Measurements from ENCODE around the gene IRGQ. TPM values are rescaled to one million over a fixed set of nuclear protein-coding genes. Genes with fewer than 3 reads are reported as not detected.

IRGQ gene
- total RNA-seq, 1 donor from 2014 or later: 26.1 TPM

DNA sequence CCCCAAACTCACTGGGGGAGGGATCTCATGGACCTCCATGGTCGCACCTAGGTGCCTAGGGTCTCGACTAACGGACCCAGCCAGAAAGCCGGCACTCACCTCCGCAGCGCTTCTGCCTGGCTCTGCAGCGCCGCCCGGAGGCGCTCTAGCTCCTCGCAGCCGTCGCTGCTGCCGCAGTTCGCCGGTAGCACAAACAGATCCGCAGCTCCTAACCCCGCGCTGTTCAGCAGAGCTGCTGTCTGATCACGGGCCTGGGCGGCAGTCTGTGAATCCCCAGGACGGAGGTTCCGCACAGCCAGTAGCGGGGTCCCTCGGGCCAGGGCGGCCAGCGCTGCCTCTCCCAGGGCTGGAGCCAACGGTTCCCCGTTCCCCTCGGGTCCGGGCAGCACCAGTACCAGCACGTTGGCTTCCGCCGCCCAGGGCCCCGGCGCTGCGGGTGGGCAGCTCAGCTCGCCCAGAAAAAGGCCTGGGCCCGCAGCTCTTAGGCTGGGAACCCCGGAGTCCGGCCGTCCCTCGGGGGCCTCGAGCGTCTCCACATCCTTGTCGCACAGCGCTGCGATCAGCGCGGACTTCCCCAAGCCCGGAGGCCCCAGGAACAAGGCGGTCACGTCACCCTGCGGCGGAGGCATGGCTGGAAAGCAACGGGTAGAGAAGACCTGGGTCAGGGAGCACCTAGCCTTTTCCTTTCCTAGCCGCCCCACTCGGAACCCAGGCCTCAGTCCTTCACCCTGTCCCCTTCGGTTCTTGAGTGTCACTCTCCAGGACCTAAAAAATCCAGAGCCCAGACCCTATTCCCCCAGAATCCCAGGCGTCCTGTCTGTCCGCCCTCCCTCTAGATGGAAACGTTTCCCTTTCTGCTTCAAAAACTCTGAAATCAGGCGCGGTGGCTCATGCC lies 977 bp downstream of the IRGQ start:
- Histone ChIP-seq H3K4me3 (peak overlapping the region; percentile 82), H3K36me3 (peaks cover 58% of the 10 kb centered on the region), H3K9me3 (replicated peaks) (no peaks in the 10 kb centered on the region), H3K27me3 (ENCODE audit: low read depth) (no peaks in the 10 kb centered on the region), H3K27ac (replicated peaks) (peak overlapping the region; percentile 99), H3K4me1 (peaks cover 47% of the 10 kb centered on the region)
- DNase-seq: no peak
- intact Hi-C loops (cut with micrococcal nuclease): no loop called here
- TF ChIP-seq CTCF (IDR thresholded peaks at IDR 0.05; ENCODE audit: borderline replicate concordance): peak; percentile 52

DNA sequence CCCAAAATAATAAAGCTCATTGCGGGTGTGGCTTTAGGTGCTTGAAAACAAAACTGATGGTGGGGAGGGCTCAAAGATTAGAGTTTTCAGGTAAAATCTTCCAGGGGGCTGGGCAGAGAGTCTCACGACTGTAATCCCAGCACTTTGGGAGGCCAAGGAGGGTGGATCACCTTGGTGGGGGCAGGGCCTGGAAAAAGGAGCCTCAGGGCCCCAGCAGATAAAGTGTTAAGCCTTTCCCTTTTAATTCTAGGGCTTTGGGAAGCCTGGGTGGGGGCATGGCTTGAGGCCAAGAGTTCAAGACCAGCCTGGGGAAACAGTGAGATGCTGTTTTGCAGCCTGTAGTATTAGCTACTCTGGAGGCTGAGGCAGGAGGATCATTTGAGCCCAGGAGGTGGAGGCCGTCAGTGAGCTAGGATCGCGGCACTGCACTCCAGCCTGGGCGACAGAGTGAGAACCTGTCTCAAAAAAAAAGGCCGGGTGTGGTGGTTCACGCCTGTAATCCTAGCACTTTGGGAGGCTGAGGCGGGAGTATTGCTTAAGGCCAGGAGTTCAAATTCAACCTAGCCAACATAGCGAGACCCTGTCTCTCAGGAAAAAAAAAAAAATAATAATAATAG lies 1.7 kb downstream of the IRGQ start:
- intact Hi-C loops (cut with micrococcal nuclease): no loop called here
- Histone ChIP-seq H3K27ac (replicated peaks) (peak overlapping the region; percentile 99), H3K36me3 (peaks cover 55% of the 10 kb centered on the region), H3K27me3 (ENCODE audit: low read depth) (no peaks in the 10 kb centered on the region), H3K4me1 (peaks cover 47% of the 10 kb centered on the region), H3K4me3 (peak overlapping the region; percentile 82), H3K9me3 (replicated peaks) (no peaks in the 10 kb centered on the region)
- no peak for TF ChIP-seq CTCF (IDR thresholded peaks at IDR 0.05; ENCODE audit: borderline replicate concordance)
- DNase-seq: no peak

GRCh38 chr19:43592800-43593350 lies 3.1 kb downstream of the IRGQ start:
- Histone ChIP-seq H3K4me1 (peaks cover 42% of the 10 kb centered on the region), H3K27me3 (ENCODE audit: low read depth) (no peaks in the 10 kb centered on the region), H3K36me3 (peaks cover 54% of the 10 kb centered on the region), H3K4me3 (no peak overlapping the region), H3K9me3 (replicated peaks) (no peaks in the 10 kb centered on the region), H3K27ac (replicated peaks) (no peak overlapping the region)
- intact Hi-C loops (cut with micrococcal nuclease): no loop called here
- no peak for TF ChIP-seq CTCF (IDR thresholded peaks at IDR 0.05; ENCODE audit: borderline replicate concordance)
- no peak for DNase-seq

DNA sequence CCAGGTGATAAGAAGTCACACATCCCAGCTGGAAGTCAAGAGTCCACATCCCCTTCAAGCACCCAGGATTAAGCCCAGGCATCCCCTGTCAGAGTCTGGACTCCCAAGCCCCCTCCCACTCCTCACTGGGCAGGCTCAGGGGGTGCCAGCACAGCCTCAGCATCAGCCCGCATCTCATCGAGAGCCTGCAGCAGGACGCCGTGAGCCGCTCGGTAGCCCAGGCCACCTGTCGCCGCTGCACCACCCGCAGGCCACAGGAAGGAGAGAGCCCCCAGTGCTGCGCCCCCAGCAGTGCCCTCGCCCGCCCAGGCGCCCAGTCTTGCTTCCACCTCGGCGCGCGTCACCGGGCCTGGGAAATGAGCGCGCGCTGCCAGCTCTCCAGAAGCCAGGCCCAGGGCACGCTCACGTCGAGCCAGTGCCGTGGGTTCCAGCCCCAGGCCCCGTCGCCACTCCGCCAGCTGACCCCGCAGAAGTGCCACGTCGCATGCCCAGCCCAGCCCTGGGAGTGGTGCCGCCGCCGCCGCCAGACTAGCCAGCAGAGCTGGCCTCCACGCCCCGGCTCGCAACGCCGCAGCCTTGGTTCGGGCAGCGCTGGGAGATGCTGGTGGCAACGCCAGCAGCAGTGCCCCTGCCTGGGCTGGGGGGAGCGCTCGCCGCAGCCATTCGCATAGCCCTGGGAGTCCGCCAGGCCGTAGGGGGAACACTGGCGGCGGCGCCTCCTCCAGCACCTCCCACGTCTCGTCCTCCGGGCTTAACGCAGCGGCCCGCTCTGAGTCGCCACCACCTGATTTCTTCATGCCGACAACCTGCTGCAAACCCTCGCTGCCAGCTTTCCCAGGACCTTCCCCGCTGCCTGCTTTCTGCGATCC lies 3.8 kb downstream of the IRGQ start:
- no peak for TF ChIP-seq CTCF (IDR thresholded peaks at IDR 0.05; ENCODE audit: borderline replicate concordance)
- H3K9me3 ChIP-seq (replicated peaks): no peaks in the 10 kb centered on the region
- H3K36me3 ChIP-seq: peaks cover 54% of the 10 kb centered on the region
- intact Hi-C loops (cut with micrococcal nuclease): no loop called here
- no peak for DNase-seq
- H3K4me3 ChIP-seq: no peak overlapping the region
- H3K4me1 ChIP-seq: peaks cover 35% of the 10 kb centered on the region
- no peak overlapping the region for H3K27ac ChIP-seq (replicated peaks)
- H3K27me3 ChIP-seq (ENCODE audit: low read depth): no peaks in the 10 kb centered on the region

- intact Hi-C loops (cut with micrococcal nuclease): no loop called here
- peaks cover 17% of the 10 kb centered on the region for H3K4me1 ChIP-seq
- H3K4me3 ChIP-seq: no peak overlapping the region
- H3K36me3 ChIP-seq: peaks cover 59% of the 10 kb centered on the region
- DNase-seq: no peak
- TF ChIP-seq CTCF (IDR thresholded peaks at IDR 0.05; ENCODE audit: borderline replicate concordance): no peak
- no peaks in the 10 kb centered on the region for H3K27me3 ChIP-seq (ENCODE audit: low read depth)
- H3K27ac ChIP-seq (replicated peaks): no peak overlapping the region
- H3K9me3 ChIP-seq (replicated peaks): no peaks in the 10 kb centered on the region
Observed at GRCh38 chr19:43589678-43590077, 6.3 kb downstream of the IRGQ start.
